GM18861 (cell line): ENCODE measurements around the gene PTPRN2.
"Not testable (repeated sequence)": the region's sequence is repeated elsewhere in the genome, so short reads cannot be mapped to it uniquely, and the experiment has no call there.

Source experiments
- ATAC-seq: cut with Tn5 transposase; IDR thresholded peaks from one replicate; pipeline ENCODE4 v1.9.1; 2021; ENCODE audit not compliant: unreplicated experiment

The PTPRN2 gene

DNA sequence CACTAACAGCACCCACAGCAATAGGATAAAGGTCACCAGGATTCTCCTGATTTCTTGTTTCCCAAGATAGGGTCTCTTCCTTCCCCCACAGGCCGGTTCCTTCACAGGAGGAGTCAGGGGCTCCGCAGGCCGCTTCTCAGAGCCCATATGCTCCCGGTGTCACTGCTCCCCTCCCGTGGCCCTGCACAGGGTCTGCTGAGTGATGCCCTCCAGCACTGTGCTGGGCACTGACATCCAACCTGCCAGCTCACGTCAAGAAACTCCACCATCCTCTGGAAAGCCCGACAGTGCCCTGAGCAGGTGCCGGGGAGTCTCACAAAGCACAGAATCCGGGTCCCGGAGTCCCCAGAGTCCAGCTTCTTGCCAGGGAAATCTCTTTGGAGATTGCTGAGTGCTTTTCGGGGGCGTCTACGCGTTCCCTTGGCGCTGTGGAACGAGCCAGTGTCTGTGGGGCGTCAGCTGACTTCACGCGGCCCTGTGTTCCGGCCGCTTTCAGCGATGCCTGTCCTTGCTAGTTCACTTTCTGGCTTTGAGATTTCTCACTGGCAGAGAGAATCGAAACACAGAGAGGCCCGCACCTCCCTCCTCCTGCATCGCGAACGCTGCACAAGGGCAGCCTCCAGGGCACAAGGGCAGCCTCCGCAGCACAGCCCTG lies 683.3 kb downstream of the PTPRN2 start:
- no peak for ATAC-seq

DNA sequence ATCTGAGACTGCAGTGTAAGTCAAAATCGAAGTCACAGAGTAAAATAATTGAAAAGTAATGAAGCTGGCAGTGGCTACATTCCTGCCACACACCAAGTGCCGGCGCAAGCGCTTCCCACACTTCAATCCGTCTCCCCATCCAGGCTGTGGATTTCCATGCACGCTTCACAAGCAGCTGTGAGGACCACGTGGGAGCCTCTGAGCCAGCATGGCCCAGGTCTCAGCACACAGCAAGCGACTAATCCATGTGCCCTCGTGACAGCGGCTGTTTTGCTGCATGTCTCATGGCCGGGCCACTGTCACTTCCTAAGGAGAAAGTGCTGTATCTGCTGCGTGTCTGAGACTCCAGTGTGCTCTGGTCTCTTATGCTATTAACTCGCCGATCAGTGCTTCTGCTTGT lies 683.9 kb downstream of the PTPRN2 start:
- ATAC-seq = no peak

DNA sequence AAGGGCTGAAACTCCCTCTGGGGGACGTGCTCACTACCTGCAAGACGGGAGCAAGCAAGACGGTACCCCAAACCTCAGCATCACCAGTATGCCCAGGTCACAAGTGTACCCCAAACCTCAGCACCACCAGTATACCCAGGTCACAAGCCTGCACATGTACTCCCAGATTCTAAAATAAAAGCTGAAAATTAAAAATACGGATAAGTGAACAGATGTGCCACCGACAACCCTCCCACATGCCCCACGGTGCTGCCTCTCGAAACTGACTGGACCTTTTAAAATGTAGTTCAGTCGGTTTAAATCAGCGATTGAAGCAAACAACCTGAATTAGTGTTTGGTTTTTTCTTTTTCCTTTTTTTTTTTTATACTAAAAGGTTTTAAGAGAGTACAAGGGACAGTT lies 684.3 kb downstream of the PTPRN2 start:
- no peak for ATAC-seq

DNA sequence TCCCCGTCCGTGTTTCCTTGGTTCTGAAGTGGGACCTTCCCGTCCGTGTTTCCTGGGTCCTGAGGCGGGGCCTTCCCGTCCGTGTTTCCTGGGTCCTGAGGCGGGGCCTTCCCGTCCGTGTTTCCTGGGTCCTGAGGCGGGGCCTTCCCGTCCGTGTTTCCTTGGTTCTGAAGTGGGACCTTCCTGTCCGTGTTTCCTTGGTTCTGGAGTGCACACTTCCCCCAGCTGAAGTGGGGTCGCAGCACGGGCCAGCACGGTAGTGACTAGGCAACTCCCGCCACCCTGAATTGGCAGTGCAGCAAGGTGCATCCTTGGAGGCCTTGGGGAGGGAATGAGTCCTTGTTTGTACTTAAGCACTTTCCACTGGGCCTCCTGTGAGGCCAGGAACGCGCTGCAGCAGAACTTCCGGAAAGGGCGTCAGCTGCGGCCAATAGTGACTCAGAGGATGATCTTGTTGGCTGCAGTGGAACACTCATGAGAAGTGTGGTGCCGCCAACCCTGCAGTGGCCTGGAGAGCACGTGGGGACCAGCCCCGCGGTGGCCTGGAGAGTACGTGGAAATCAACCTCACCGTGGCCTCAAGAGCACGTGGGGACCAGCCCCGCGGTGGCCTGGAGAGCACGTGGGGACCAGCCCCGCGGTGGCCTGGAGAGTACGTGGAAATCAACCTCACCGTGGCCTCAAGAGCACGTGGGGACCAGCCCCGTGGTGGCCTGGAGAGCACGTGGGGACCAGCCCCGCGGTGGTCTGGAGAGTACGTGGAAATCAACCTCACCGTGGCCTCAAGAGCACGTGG lies 685.6 kb downstream of the PTPRN2 start:
- not testable (repeated sequence) for ATAC-seq

DNA sequence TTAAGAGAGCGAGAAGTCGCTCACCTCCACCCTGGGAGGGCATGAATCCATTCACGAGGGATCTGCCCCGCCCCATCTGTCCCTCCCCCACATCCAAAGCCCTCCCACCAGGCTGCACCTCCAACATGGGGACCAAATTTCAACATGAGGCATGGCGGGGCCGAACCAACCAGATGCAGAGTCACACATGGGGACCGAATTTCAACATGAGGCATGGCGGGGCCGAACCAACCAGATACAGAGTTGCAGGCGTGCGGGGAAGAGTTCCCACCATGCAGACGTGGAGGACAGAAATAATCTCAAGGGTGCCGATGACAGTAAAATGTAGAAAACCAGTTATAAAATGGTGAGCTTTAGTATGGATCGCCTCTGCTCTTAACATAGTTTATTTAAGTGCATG lies 686.5 kb downstream of the PTPRN2 start:
- ATAC-seq = no peak

DNA sequence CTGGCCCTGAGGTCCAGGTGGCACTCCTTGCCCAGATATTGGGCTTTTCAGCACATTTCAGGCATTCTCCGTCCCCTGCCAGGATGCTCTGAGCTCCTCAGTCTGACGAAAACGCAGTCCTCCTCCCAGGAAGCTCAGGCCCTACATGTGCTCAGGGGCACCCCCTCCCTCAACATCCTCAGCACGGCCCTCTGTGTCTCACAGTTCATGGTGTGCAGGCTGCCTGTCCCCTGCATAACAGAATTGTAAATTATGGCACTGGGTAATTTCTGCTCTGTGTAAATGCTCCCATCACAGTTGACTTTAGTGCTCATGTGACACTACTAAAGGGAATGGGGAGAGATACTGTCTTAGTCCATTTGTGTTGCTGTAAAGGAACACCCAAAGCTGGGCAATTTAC lies 687.1 kb downstream of the PTPRN2 start:
- no peak for ATAC-seq

DNA sequence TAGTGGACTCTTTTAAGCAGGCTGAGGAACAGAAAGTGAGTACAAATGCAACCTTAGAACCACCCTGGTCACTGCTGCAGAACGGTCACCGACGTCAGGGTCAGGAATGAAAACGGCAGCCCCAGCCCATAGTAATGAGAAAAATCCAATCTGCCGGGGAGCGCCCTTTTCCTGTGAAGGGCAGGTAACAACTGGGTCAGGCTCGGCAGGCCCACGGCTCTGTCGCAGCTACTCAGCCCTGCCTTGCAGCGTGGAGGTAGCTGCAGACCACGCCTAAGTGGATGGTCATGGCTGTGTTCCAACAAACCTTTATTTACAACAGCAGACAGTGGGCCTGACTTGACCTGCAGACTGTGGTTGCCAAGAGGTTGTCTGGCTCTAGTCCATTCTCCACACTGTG lies 687.6 kb downstream of the PTPRN2 start:
- no peak for ATAC-seq

DNA sequence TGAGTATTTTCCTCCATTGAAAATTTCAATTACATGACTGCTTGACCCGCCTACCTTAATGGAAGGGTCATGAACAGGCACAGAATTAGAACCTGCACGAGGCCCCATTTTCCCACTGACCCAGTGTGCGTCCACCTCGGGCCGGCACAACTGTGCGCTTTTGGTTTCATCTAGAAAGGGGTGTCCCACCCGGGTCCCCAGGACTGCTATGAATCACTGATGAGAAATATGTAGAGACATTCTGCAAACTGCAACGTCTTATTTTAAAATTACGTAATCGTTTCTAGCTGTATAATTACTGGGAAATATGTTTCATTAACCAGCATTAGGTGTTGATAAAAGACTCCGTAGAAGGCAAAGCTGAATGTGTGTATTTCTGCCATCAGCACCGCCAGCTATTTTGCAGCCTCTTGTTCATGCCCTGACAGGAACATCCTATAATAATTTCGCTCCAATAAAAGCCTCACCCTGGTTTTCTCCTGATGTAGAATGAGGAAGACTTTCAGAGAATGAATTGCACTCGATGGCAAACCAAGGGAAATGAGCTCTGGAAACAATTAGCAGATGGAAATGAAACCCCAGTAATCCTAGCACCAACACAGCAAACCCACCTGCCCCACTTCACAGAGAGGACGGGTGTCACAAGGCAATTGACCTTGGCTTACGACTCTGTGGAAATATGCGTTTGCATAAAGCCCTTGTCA lies 688.7 kb downstream of the PTPRN2 start:
- ATAC-seq = no peak

DNA sequence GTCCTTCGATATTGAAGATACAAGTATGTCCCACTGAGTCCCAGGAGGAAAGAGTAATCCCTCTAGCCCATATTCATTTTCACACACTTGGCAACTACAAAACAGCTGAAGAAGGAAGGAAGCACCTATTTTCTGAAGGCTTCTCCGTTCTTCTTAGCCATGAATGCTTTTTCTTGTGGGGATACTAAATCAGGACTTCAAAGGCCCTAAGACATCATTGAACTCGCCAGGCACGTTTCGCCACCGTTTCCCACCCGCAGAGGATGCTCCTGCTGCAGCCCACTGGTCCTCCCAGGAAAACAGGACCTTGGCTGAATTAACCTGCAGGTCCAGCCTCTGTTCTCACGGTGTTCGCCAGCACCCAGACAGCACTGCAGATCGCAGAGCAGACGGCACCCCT lies 689.4 kb downstream of the PTPRN2 start:
- no peak for ATAC-seq

DNA sequence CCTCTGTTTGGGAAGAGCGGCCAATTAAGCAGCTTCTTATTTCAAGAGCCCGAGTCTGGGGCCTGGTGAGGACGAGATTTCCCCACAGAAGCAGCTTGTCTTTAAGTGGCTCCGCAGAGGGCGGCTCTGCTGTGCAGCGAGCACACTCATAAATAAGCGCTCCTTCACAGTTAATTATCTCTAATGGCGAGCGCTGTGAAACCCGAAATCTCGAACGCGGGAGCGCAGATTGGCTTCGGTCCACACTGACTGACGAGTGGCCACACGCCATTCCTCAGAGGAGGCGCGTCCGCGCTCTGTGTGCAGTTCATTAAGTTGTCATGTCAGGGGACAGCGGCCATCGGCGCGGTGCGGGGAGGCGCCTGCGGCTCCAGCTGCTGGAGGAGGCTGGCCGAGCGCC lies 689.9 kb downstream of the PTPRN2 start:
- ATAC-seq = no peak

DNA sequence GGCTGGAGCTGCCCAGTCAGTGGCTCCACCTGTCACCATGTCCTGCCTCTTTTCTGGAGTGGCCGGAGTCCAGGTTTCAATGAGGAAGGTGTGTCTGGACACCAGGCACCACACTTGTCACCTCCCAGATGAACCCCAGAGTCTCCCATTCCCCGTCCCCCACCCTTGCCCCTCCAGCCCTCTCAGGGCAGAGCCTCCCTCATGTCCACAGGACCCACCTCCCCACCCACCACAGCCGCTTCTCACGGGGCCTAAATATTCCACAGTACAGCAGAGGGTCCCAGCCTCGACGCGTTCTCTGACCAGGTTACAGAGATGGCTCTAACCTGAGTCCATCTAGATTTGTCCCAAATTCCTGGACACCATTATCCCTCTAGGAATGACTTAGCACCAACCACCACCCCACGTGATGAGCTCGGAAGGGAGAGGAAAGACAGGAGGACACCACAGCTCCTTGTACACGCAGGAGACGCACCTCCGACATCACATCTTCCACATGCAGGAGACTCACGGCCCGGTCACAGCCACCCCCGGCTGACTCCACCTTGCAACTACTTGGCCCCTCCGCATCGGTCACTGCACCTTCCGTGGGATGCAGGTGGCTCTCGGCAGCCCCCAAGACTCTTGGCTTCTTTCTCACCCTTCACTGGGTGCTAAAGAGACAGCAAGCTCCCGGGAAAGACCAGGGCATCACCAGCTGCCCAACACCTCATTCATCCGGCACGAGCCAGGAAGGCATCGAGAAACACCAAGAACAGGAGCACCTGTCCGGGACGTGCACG lies 690.7 kb downstream of the PTPRN2 start:
- no peak for ATAC-seq

DNA sequence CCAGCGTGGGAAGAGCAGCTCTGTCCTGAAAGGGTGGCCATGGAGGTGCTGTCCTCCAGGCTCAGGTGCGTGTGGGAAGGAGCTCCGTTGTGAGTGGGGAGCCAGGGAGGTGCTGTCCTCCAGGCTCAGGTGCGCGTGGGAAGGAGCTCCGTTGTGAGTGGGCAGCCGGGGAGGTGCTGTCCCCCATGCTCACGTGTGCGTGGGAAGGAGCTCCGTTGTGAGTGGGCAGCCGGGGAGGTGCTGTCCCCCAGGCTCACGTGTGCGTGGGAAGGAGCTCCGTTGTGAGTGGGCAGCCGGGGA lies 691.3 kb downstream of the PTPRN2 start:
- not testable (repeated sequence) for ATAC-seq

DNA sequence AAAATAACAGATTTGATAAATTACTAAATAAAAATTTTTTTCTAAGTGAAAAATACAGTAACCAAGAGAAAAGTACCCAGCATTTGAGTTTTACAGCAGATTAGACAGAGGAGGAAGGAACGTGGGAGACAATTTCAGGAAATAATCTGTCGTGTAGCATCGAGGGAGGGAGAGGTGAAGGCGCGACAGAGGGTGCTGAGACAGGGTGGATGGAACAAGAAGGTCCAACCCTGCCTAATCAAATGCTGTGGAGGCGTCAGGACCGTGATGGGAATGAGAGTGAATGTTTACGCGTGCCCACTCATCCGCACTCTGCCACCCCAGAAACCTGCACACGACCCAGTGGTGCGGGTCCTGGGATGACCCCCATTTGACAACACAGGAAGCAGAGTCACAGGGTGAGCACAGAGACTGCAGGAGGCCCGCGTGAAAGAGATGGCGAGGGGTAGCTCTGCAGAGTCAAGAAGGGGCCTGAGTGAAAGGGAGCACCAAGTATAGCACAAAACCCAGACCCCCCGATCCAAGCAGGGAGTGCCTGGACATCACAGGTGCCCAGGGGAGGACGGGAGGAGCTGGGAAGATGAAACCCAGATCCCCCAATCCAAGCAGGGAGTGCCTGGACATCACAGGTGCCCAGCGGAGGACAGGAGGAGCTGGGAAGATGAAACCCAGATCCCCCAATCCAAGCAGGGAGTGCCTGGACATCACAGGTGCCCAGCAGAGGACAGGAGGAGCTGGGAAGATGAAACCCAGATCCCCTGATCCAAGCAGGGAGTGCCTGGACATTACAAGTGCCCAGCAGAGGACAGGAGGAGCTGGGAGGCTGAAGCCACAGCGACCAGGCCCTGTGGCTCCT lies 691.9 kb downstream of the PTPRN2 start:
- no peak for ATAC-seq

DNA sequence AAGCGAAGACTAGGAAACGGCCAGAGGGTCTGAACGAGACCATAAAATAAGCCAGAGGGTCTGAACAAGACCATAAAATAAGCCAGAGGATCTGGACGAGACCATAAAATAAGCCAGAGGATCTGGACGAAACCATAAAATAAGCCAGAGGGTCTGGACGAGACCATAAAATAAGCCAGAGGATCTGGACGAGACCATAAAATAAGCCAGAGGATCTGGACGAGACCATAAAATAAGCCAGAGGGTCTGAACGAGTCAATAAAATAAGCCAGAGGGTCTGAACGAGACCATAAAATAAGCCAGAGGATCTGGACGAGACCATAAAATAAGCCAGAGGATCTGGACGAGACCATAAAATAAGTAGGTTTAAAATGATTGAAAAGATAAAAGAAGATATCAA lies 692.5 kb downstream of the PTPRN2 start:
- ATAC-seq = not testable (repeated sequence)

DNA sequence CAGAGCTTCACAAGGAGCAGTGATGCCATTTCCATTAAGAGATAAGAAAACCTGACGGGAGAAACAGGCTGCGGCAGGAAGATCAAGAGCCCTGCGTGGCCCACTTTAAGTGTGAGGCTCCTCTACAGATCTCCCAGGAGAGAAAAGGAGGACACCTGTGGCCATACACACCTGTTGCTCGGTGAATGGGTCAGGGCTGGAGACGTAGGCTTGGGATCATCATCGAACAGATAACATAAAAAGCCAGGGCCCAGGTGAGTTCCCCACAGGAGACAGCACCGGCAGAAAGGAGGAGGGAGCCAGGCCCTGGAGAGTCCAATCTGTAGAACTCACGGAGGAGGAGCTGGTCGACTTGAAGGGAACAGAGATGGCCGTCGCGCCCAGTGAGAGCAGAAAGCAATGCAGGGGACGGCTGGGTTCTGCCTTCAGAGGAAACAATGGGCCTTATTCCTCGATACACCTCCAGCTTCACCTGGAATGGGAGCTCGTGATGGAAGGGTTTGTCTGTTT lies 694.0 kb downstream of the PTPRN2 start:
- ATAC-seq = no peak

DNA sequence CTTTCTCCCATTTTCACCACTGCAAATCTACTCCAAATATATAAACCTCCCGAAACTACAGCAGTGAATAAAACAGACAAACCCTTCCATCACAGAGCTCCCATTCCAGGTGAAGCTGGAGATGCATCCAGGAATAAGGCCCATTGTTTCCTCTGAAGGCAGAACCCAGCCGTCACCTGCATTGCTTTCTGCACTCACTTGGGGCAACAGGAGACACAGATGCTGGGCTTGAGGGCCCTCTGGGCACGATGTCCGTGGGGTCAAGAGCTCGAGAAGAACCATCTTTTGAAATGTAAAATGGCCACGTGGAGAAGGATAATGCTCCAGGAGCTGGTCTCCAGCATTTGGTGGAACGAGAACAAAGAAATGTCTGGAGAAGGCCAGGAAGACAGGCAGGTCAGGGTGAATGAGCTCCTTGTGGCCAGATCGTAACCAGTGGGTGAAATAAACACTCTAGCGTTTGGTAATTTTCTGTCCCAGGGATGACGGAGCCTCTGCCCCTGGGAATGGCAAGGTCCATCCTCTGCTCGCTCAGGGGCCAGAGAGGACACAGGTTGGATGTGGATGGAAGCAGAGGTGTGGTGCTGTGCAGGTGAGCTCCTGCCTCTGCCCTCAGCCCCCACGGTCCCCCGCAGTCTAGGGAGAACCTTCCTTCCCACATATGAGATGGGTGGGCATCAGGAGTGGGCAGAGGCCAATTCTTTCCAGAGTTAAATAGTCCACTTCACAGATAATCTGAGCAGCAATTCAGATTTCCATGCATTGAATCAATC lies 694.7 kb downstream of the PTPRN2 start:
- no peak for ATAC-seq

DNA sequence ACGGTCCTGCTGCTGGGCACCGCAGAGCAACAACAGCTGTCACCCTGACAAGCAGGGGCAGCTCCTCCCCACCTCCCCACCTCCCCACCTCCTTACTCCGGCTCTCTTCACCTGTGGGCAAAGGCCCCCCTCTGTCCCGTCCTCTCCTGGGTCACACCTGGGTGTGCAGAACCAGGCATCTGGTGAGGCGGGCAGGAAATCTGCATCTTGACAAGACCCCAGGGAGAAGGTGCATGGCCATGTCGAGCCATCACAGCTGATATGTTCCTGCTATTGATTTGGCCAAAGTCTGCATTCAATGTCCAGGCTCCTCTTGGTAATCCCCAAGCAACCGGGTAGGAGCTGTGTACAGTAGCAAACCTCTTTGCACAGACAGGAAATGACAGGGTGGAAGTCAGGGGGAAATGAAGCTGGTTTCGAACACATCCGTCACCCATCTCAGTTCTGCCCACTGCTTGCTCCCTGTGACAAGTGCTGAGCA lies 696.7 kb downstream of the PTPRN2 start:
- no peak for ATAC-seq

DNA sequence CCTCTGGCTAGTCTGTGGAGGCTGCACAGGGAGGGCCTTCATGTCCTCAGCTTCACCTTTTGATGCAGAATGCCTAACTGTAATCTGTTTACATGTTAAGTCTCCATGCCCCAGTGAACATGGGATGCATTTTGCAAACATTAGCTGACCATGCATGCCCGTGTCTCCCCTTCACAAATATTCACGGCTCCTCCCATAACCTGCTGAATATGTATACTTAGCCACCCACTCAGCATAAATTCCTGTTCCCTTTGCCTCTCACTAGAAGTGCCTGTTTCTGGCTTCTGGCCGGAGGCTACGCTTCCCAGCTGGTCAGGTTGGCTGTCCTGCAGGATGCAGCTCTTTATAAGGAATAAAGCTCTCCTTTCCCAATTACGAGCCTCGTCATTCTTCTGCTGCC lies 698.1 kb downstream of the PTPRN2 start:
- no peak for ATAC-seq

DNA sequence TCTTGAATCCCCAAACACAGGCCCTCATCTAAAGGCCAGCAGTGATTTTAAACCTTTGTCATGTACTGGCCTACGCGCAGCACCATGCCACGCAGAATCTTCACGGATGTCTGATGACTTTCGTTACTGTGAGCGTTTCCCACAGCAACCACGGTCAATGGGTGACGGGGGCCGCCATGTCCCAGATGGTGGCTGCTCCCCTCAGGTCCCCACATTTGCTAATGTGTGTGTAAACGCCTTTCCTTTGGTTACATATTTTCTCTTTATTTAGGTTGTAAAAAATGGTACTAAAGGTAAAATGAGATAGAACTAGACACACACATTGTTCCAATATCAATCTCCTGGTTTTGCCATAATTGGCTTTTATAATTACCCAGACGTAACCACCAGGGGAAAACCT lies 699.0 kb downstream of the PTPRN2 start:
- ATAC-seq = no peak
